Stimulated activated naive CD4-positive, alpha-beta T cell treated with Interleukin-2 at 50 U/mL for 16 hours (primary cell): ENCODE data around the gene CASZ1.

ENCODE experiments used
- DNase-seq: peaks from one replicate; lab custom pipeline; 2025; lab: John Stamatoyannopoulos, UW

Gene CASZ1

GRCh38 chr1:10821388-10821787 lies 24.9 kb upstream of the CASZ1 start:
- DNase-seq = no peak

GRCh38 chr1:10820422-10820821 lies 24.0 kb upstream of the CASZ1 start:
- no peak for DNase-seq

- no peak for DNase-seq
Measured at GRCh38 chr1:10819198-10819901, 22.9 kb upstream of the CASZ1 start.

GRCh38 chr1:10818262-10819197 lies 22.1 kb upstream of the CASZ1 start:
- no peak for DNase-seq

- DNase-seq = no peak
Measured at GRCh38 chr1:10816743-10817369, 20.4 kb upstream of the CASZ1 start.

- no peak for DNase-seq
Measured at GRCh38 chr1:10816233-10816632, 19.8 kb upstream of the CASZ1 start.

GRCh38 chr1:10815858-10816195 lies 19.4 kb upstream of the CASZ1 start:
- DNase-seq = no peak

GRCh38 chr1:10814976-10815857 lies 18.8 kb upstream of the CASZ1 start:
- no peak for DNase-seq

- DNase-seq = no peak
Measured at GRCh38 chr1:10814312-10814711, 17.9 kb upstream of the CASZ1 start.

GRCh38 chr1:10813799-10814198 lies 17.4 kb upstream of the CASZ1 start:
- no peak for DNase-seq

- no peak for DNase-seq
Measured at GRCh38 chr1:10812387-10812915, 16.0 kb upstream of the CASZ1 start.

GRCh38 chr1:10808441-10808840 lies 12.0 kb upstream of the CASZ1 start:
- no peak for DNase-seq

GRCh38 chr1:10806966-10807365 lies 10.5 kb upstream of the CASZ1 start:
- no peak for DNase-seq

GRCh38 chr1:10803971-10804820 lies 7.8 kb upstream of the CASZ1 start:
- DNase-seq = no peak

GRCh38 chr1:10802944-10803715 lies 6.7 kb upstream of the CASZ1 start:
- no peak for DNase-seq

GRCh38 chr1:10800778-10801177 lies 4.3 kb upstream of the CASZ1 start:
- DNase-seq = no peak

GRCh38 chr1:10799726-10800125 lies 3.3 kb upstream of the CASZ1 start:
- DNase-seq = no peak

- DNase-seq = no peak
Measured at GRCh38 chr1:10795276-10796021, 997 bp downstream of the CASZ1 start.

GRCh38 chr1:10794724-10795275 lies 1.6 kb downstream of the CASZ1 start:
- no peak for DNase-seq
